NCI-H510A treated with DMSO at 0.1 percent for 48 hours (cell line): Measurements from ENCODE around the gene IL12B.
"Not testable (repeated sequence)": the region's sequence is repeated elsewhere in the genome, so short reads cannot be mapped to it uniquely, and the experiment has no call there.

Experiments used
- DNase-seq: peaks from one replicate; lab custom pipeline; 2025; lab: John Stamatoyannopoulos, UW

Gene IL12B

DNA sequence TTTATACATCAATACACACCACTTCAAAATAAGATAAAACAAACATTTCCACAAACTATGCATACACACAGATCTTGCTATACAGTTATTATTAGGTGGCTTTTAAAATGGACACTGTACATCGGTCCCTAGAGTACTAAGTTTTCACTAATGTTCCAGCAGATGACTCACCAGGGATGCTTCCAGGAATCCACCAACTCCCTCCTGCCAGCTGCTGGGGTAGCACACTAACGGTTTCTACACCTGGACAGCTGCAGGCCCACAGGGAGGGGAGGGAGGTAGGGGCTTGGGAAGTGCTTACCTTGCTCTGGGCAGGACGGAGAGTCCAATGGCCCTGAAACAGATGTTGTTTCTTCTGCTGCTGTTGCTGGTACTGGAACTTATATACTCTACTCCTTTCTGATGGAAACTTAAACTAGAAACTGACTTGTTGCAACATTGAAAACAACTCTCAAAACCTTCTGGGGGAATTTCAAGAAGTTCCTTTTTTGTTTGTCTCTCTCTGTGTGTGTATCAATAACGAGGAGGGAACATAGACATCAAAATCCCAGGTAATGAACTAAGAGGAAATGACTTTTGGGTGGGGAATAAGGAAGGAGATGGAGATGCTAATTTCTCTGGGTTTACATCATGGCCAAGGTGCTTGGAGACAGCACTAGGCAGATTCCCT lies at the start of gene IL12B:
Gene IL12B, minus strand, starts transcription at position 357 of the 670 bp plus-strand sequence. CDS start 3,705 bp downstream, outside the sequence.
- no peak for DNase-seq

DNA sequence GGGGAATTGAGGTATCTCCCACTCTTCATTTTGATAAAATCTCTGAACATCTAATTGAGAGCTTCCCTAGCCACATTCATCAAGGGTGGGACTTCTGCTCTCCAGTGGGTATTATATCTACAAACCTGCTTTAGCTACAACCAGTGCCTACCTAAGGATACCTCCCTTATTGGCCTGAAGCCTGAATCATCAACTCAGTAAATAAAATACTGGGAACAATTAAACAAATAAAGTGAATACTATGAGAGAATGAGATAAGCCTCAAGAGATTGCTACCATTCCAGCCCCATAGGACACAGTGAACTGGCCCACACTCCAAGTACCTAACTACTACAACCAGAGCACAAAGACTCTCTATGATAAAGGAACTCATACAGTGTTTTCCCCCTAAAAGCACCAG lies 47.4 kb upstream of the IL12B start:
- DNase-seq, result no peak

DNA sequence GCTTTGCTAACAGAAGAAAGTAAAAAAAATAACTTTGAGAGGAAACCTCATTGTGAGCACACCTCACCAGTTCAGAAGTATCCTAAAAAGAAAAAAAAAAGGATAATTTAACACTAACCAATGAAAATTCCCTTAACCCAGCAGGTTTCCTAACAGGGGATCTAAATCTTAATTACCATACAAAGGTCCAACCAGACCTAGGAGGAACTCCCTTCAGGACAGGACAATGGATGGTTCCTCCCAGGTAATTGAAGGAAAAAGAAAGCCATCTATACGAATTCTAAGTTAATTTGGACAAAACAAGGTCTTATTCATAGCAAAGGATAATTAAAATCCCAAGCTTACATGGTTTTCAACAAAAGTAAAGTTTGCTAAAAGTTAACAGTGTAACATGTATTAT lies 37.6 kb upstream of the IL12B start:
- not testable (repeated sequence) for DNase-seq

GRCh38 chr5:159366776-159367175 lies 36.5 kb upstream of the IL12B start:
- DNase-seq, result not testable (repeated sequence)

DNA sequence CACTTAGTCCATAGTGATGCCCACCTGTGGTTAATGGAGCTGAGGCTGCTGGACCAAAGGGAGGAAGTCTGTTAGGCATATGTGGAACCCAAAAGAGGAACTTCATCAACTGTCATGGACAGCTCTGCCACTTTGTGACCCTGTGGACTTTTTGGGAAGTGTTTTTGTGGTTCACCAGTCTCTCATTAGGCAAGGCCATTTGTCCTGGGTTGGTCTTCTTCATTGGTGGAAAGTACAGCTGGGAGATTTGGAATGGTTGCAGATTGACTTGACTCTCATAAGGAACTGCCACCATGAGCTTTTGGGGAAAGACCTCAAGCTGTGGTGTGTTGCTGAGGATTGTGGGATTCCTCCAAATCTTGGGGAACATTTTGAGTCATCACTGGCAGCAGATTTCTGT lies 31.9 kb upstream of the IL12B start:
- no peak for DNase-seq

DNA sequence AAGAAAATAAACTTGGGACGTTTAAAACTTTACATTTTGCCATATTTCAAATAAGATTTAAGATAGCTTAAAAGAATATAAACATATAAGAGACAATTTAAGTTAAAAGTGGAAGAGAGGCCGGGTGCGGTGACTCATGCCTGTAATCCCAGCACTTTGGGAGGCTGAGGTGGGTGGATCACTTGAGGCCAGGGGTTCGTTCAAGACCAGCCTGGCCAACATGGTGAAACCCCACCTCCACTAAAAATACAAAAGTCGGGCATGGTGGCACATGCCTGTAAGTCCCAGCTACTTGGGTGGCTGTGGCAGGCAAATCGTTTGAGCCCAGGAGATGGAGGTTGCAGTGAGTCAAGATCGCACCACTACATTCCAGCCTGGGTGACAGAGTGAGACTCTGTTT lies 29.6 kb upstream of the IL12B start:
- DNase-seq, result not testable (repeated sequence)

DNA sequence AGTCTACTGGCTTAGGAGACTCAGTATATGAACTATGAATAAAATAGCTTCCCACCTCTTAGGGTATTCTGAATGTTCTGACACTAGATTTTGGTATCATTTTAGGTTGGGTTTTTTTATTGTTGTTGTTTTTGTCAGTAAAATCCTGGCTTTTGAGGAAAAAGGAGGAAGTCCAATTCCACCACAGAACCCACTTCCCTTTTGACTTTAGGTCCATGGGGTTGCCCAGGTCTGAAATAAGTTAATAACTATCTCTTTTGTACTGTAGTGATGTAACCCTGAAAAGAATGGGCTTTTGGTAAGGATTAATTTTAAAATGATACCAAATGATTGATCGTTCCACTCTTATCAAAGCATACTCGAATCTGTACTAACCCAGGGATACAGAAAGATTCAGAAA lies 29.1 kb upstream of the IL12B start:
- DNase-seq, result no peak

DNA sequence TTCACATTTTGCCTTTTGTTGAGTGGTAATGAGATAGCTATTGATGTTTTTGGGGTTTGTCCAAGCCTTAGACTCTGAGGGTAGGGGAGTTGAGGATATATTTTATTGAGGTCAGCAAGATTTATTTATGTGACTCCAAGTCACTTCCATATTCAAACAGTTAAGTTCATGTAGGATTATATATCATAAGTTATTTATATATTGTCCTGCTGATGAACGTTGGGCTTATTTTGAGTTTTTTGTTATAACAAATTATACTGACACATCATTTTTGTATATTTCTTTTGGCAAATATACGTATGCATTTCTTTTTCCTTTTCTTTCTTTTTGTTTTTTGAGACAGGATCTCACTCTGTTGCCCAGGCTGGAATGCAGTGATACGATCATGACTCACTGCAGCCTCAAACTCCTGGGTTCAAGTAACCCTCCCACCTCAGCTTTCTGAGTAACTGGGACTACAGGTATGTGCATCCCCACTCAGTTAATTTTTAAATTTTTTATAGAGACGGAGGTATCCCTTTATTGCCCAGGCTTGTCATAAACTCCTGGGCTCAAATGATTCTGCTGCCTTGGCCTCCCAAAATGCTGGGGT lies 23.5 kb upstream of the IL12B start:
- no peak for DNase-seq

DNA sequence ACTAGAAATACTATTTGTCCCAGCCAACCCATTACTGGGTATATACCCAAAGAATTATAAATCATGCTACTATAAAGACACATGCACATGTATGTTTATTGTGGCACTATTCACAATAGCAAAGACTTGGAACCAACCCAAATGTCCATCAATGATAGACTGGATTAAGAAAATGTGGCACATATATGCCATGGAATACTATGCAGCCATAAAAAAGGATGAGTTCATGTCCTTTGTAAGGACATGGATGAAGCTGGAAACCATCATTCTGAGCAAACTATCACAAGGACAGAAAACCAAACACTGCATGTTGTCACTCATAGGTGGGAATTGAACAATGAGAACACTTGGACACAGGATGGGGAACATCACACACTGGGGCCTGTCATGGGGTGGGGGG lies 20.4 kb upstream of the IL12B start:
- not testable (repeated sequence) for DNase-seq

GRCh38 chr5:159350216-159350615 lies 19.9 kb upstream of the IL12B start:
- not testable (repeated sequence) for DNase-seq

- DNase-seq, result no peak
Observed at GRCh38 chr5:159345861-159346260, 15.6 kb upstream of the IL12B start.

DNA sequence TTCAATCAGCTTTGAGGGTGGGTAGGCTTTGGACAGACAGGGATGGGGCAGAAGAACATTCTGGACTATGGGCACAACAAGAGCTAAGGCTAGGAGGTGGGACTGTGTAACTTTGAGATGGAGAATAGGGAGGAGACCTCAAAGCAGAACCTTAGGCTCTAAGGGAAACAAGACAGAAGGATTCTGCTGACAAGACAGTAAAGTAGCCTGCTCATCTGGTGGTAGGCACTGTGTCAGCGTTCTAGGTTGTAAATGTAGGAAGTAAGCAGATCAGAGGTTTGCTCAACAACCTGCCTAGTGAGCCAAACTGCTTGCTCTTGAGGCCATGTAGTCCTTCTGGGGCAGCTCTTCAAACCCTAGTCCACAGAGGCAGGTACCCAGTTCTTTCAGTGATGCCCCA lies 15.0 kb upstream of the IL12B start:
- DNase-seq, result no peak

GRCh38 chr5:159343295-159344094 lies 13.2 kb upstream of the IL12B start:
- DNase-seq, result no peak

GRCh38 chr5:159342840-159343239 lies 12.6 kb upstream of the IL12B start:
- DNase-seq, result no peak

DNA sequence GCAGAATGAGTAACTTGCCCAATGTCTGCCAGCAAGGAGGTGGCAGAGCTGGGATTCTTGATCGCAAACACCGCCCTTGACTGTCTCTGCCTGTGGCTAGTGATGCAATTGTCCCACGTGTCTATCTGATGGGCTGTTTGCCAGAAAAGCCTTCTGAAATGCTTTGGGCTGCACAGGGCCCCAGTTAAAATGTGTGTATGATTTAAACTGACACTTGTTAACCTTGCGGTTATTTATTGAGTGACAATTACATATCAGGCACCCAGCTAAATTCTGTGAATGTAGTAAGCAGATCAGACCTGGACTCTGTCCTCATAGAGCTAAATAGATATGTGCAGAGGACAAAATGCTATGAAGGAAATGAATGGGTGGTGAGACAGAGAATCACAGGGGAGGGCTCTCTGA lies 11.6 kb upstream of the IL12B start:
- no peak for DNase-seq

GRCh38 chr5:159341145-159341544 lies 10.9 kb upstream of the IL12B start:
- no peak for DNase-seq

DNA sequence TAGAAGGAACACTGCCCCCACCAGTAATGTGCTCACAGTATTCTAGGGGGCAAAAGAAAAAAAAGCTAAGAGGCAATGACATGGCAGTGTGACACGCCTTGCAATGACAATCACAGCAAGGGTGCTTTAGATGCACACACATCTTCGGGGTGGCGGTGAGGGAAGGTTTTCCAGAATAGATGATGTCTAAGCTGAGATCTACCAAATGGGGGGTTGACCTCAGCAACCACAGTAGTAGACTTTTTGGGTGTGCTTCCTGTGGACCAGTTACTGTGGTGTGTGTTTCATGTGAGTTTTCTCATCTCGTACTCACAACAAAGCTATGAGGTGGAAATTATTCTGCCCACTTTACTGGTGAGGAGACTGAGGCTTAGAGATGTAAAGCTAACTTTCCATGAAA lies 10.2 kb upstream of the IL12B start:
- DNase-seq, result no peak

DNA sequence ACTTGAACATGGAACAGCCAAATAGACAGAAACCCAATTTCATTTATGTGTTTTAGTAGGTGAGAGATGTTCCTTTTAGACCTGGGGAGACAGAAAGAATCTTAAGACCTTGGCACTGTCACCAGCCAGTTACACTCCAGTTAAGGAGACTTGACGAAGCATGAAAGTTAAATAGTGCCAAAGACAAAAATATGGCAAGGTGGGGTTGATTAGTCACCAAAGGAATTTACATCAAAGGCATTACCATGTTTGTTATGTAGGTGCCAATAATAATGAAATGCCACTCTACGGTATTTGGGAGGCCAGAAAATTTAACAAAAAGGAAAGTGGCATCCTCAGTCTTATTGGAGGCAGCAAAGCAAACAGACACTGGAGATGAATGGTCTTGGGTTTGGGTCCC lies 9.2 kb upstream of the IL12B start:
- DNase-seq, result no peak

DNA sequence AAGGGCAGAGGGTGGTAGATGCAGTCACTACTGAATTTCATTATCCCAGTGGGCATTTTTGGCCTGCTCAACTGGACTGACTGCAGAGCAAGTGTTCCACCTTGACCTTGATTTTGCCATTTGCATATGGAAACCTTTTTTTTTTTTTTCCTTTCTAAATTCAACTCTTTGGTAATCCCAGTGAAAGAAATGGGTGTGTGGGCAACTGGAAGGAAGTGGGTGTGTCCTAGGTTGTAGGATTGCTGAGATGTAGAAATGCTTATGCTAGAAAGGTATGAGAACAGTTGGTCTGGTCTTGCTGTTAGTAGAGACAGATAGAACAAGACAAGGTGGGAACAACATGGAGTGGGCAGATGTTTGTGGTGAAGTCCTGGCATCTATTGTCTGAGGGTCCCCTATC lies 7.8 kb upstream of the IL12B start:
- DNase-seq, result no peak

GRCh38 chr5:159337016-159337955 lies 7.0 kb upstream of the IL12B start:
- no peak for DNase-seq

- DNase-seq, result no peak
Observed at GRCh38 chr5:159336586-159336985, 6.3 kb upstream of the IL12B start.

- no peak for DNase-seq
Observed at GRCh38 chr5:159333545-159333925, 3.2 kb upstream of the IL12B start.
